Smooth muscle cell (in vitro differentiated cells): ENCODE measurements around the gene MED9. TPM values are rescaled to one million over a fixed set of nuclear protein-coding genes. Genes with fewer than 3 reads are reported as not detected.

ENCODE experiments used
- DNase-seq: peaks from one replicate; lab custom pipeline; 2025; ENCODE audit not compliant: unreplicated experiment; lab: John Stamatoyannopoulos, UW
- H2AFZ ChIP-seq: fragments of 200-600 bp; sonication (generic); 2 replicates; pipeline ENCODE4 v1.6.0; 2016; ENCODE audit warnings: antibody characterized with exemption, low read depth, mild to moderate bottlenecking
- H3F3A ChIP-seq: fragments of 200-600 bp; sonication (generic); 2 replicates; pipeline ENCODE4 v1.6.0; 2017; ENCODE audit warnings: antibody characterized with exemption, low read depth
- H3K27ac ChIP-seq: fragments of 200-600 bp; sonication (generic); 2 replicates; pipeline ENCODE4 v1.5.1; 2016; ENCODE audit warnings: low read depth, mild to moderate bottlenecking
- H3K27me3 ChIP-seq: fragments of 200-600 bp; sonication (generic); 2 replicates; pipeline ENCODE4 v1.6.1; 2016; ENCODE audit warnings: low read depth, mild to moderate bottlenecking
- H3K36me3 ChIP-seq: fragments of 200-600 bp; sonication (generic); 2 replicates; pipeline ENCODE4 v1.5.1; 2016; ENCODE audit warnings: low read depth
- H3K4me1 ChIP-seq: fragments of 200-600 bp; sonication (generic); 2 replicates; pipeline ENCODE4 v1.5.1; 2016; ENCODE audit warnings: low read depth
- H3K4me2 ChIP-seq: fragments of 200-600 bp; sonication (generic); 2 replicates; pipeline ENCODE4 v1.6.0; 2016; ENCODE audit warnings: mild to moderate bottlenecking
- H3K4me3 ChIP-seq: fragments of 200-600 bp; sonication (generic); 2 replicates; pipeline ENCODE4 v1.5.1; 2016; ENCODE audit warnings: mild to moderate bottlenecking
- H3K79me2 ChIP-seq: fragments of 200-600 bp; sonication (generic); 2 replicates; pipeline ENCODE4 v1.6.0; 2016; ENCODE audit warnings: low read depth, mild to moderate bottlenecking
- H3K9ac ChIP-seq: fragments of 200-600 bp; sonication (generic); 2 replicates; pipeline ENCODE4 v1.6.0; 2016; ENCODE audit warnings: low read depth
- H3K9me3 ChIP-seq: fragments of 200-600 bp; sonication (generic); replicated peaks from 2 replicates; pipeline ENCODE4 v1.5.1; 2016; ENCODE audit warnings: low read depth
- H4K20me1 ChIP-seq: fragments of 200-600 bp; sonication (generic); 2 replicates; pipeline ENCODE4 v1.6.0; 2016; ENCODE audit warnings: low read depth
- CTCF ChIP-seq: fragments of 200-600 bp; sonication (generic); IDR thresholded peaks from 2 replicates; pipeline ENCODE4 v1.5.1; 2017; ENCODE audit warnings: borderline replicate concordance, mild to moderate bottlenecking, antibody characterized with exemption; ENCODE audit not compliant: insufficient read depth, poor library complexity, severe bottlenecking
- WGBS: methylation state at CpG from one replicate; pipeline ENCODE4 v1.1.7; 2016; ENCODE audit warnings: low lambda C conversion rate; 5-methylcytosine and 5-hydroxymethylcytosine counted together
- polyA plus RNA-seq: library from polyadenylated mRNA; unstranded; fragments of >200 nt; fragmentation: Nextera tagmentation; extraction: Ambion mirVana; gene quantifications from 2 replicates; pipeline ENCODE4 v1.2.1, GENCODE V29; 2016
- total RNA-seq: library from RNA; depleted of rRNA; stranded (reverse); fragments of >200 nt; gene quantifications from 2 replicates; pipeline ENCODE4 v1.2.3, GENCODE V29; 2014

The MED9 gene
- total and polyA plus RNA-seq, 2 experiments from 2014 or later: 8.4 to 15.4 TPM

- H3K9me3 ChIP-seq: no peaks in the 10 kb centered on the region
- 78% methylated on average over 5 of the region's 5 CpGs for WGBS
- DNase-seq: no peak
- H3K36me3 ChIP-seq: no peaks in the 10 kb centered on the region
- H3K4me2 ChIP-seq: no peak overlapping the region
- H3K79me2 ChIP-seq: no peaks in the 10 kb centered on the region
- no peaks in the 10 kb centered on the region for H3F3A ChIP-seq
- H3K4me3 ChIP-seq: no peak overlapping the region
- peaks cover 10% of the 10 kb centered on the region for H3K27me3 ChIP-seq
- H3K4me1 ChIP-seq: peaks cover 14% of the 10 kb centered on the region
- H2AFZ ChIP-seq: no peak overlapping the region
- H3K27ac ChIP-seq: no peak overlapping the region
- no peaks in the 10 kb centered on the region for H4K20me1 ChIP-seq
- H3K9ac ChIP-seq: no peak overlapping the region
- TF ChIP-seq CTCF: no peak
Measured at GRCh38 chr17:17467016-17467415, 9.8 kb upstream of the MED9 start.

- Histone ChIP-seq H3K9ac (no peak overlapping the region), H3K4me3 (no peak overlapping the region), H3K27me3 (peaks cover 10% of the 10 kb centered on the region), H4K20me1 (no peaks in the 10 kb centered on the region), H3K27ac (no peak overlapping the region), H3K4me2 (no peak overlapping the region), H2AFZ (no peak overlapping the region), H3K4me1 (peaks cover 14% of the 10 kb centered on the region), H3F3A (no peaks in the 10 kb centered on the region), H3K36me3 (no peaks in the 10 kb centered on the region), H3K79me2 (no peaks in the 10 kb centered on the region), H3K9me3 (no peaks in the 10 kb centered on the region)
- no peak for DNase-seq
- 45% methylated on average over 5 of the region's 5 CpGs for WGBS
- TF ChIP-seq CTCF: no peak
Measured at GRCh38 chr17:17467720-17468119, 9.1 kb upstream of the MED9 start.

DNA sequence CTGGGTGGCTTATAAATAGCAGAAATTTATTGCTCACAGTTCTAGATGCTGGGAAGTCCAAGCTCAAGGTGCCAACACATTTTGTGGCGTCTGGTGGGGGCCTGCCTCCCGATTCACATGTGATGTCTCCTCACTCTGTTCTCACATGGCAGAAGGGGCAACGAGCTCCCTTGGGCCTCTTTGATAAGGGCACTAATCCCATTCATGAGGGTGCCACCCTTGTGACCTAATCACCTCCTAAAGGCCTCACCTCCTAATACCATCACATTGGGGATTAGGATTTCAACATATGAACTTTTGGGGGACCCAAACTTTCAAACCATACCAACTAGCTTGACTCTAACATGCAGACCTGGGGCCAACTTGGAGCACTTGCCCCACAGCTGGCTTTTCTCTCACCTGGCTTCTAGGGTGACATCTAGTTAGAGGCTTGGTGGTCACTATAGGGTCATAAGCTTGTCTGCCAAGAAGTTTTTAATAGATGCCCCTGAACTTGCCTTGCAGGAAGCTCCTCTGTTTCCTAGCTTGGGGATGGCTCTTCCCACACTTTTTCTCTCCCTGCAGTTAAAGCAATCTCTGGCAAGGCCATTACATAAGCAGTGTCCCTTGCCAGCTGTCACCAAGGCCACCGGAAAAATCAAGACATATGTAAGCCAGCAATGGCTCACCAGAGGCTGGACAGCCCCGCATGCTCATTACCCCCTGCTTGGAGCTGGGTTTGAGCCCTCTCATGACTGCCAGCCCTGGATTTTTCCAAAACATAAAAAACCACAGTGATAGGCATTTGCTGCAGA is 8.4 kb upstream of the MED9 start:
- TF ChIP-seq CTCF: no peak
- Histone ChIP-seq H3K9me3 (no peaks in the 10 kb centered on the region), H3K27ac (no peak overlapping the region), H4K20me1 (no peaks in the 10 kb centered on the region), H3K9ac (no peak overlapping the region), H3K4me2 (no peak overlapping the region), H3K79me2 (no peaks in the 10 kb centered on the region), H2AFZ (no peak overlapping the region), H3F3A (no peaks in the 10 kb centered on the region), H3K4me1 (peaks cover 14% of the 10 kb centered on the region), H3K27me3 (peaks cover 10% of the 10 kb centered on the region), H3K36me3 (no peaks in the 10 kb centered on the region), H3K4me3 (no peak overlapping the region)
- WGBS: 69% methylated on average over 5 of the region's 5 CpGs
- no peak for DNase-seq

- no peaks in the 10 kb centered on the region for H4K20me1 ChIP-seq
- no peak overlapping the region for H3K4me2 ChIP-seq
- H3K27ac ChIP-seq: no peak overlapping the region
- 95% methylated on average over 4 of the region's 4 CpGs for WGBS
- no peak for DNase-seq
- H2AFZ ChIP-seq: no peak overlapping the region
- no peaks in the 10 kb centered on the region for H3F3A ChIP-seq
- no peak for TF ChIP-seq CTCF
- H3K4me1 ChIP-seq: peaks cover 14% of the 10 kb centered on the region
- no peaks in the 10 kb centered on the region for H3K79me2 ChIP-seq
- no peak overlapping the region for H3K4me3 ChIP-seq
- H3K9ac ChIP-seq: no peak overlapping the region
- H3K27me3 ChIP-seq: peaks cover 10% of the 10 kb centered on the region
- no peaks in the 10 kb centered on the region for H3K9me3 ChIP-seq
- no peaks in the 10 kb centered on the region for H3K36me3 ChIP-seq
Measured at GRCh38 chr17:17469358-17469757, 7.4 kb upstream of the MED9 start.
